ENCODE data around the gene BLOC1S4. TPM values are rescaled to one million over a fixed set of nuclear protein-coding genes. Genes with fewer than 3 reads are reported as not detected.
A peak's percentile ranks its signal among the peaks of the same experiment; 100 is the strongest.

BLOC1S4 gene
- total RNA-seq, 2 donors from 2014 or later = 18.8 to 26.5 TPM

DNA sequence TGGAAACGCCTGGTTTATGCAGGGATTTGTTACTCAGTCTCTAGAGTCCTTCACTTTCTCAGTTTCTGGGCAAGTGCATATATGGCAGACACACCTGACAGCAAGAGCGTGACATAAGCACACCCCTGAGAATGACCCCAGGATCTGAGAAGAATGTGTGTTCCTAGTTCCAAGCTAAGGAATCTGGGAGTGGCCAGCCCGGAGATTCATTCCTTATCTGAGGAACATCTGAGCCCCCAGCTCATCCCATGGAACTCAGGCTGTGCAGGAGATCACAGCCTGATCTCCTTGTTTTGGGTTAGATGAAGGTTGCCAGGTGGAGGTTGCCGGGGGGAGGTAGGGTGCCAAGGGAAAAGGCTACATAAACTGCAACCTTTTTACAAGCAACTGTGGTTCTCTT lies 42.8 kb downstream of the BLOC1S4 start:
- Histone ChIP-seq H3K4me3 (ENCODE audit: low read length) (no peak overlapping the region), H3K4me1 (ENCODE audit: control insufficient read depth, insufficient read depth, low read length) (no peaks in the 10 kb centered on the region), H3K36me3 (ENCODE audit: control insufficient read depth, insufficient read depth, low read length) (no peaks in the 10 kb centered on the region), H3K27ac (ENCODE audit: low read depth, low read length) (no peak overlapping the region), H3K27me3 (ENCODE audit: control insufficient read depth, insufficient read depth, low read length, poor library complexity, severe bottlenecking) (no peaks in the 10 kb centered on the region), H3K9ac (ENCODE audit: extremely low read depth, low read length, poor library complexity, severe bottlenecking) (no peak overlapping the region), H3K9me3 (ENCODE audit: control insufficient read depth, low read length) (no peaks in the 10 kb centered on the region)
- no peak for DNase-seq
- Mint-ChIP-seq H3K9me3 (peaks cover 3% of the 10 kb centered on the region), H3K4me3 (no peak overlapping the region), H3K4me1 (peaks cover 6% of the 10 kb centered on the region), H3K36me3 (ENCODE audit: low read depth) (no peaks in the 10 kb centered on the region), H3K27me3 (ENCODE audit: insufficient read depth) (peaks cover 2% of the 10 kb centered on the region), H3K27ac (no peak overlapping the region)
- 70 to 80% methylated on average over 4 of the region's 4 CpGs for WGBS, 2 experiments (ENCODE audit: insufficient coverage in 1 of 2, insufficient read length in 1 of 2)
- TF ChIP-seq, protein P1, sequence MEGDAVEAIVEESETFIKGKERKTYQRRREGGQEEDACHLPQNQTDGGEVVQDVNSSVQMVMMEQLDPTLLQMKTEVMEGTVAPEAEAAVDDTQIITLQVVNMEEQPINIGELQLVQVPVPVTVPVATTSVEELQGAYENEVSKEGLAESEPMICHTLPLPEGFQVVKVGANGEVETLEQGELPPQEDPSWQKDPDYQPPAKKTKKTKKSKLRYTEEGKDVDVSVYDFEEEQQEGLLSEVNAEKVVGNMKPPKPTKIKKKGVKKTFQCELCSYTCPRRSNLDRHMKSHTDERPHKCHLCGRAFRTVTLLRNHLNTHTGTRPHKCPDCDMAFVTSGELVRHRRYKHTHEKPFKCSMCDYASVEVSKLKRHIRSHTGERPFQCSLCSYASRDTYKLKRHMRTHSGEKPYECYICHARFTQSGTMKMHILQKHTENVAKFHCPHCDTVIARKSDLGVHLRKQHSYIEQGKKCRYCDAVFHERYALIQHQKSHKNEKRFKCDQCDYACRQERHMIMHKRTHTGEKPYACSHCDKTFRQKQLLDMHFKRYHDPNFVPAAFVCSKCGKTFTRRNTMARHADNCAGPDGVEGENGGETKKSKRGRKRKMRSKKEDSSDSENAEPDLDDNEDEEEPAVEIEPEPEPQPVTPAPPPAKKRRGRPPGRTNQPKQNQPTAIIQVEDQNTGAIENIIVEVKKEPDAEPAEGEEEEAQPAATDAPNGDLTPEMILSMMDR (conservative IDR thresholded peaks at IDR 0.05) = no peak

DNA sequence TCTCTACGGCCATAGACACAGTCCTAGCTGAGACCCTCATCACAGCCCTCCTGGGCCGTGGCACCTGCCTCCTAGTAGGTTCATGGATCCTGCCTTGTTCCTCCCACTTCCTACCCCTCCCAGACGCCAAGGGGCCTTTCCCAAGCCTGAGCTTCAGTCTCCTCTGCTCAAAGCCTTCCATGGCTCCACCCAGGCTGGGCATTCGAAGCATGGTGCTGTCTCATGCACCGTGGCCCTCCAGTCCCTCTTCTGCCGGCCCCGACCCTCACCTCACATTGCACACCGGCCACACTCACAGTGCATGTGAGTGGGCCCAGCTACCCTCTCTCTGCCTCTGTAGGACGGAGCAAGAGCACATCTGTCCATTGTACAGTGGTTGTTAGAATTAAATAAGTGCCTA lies 44.9 kb downstream of the BLOC1S4 start:
- peaks cover 6% of the 10 kb centered on the region for H3K4me1 Mint-ChIP-seq
- no peak overlapping the region for H3K4me3 ChIP-seq (ENCODE audit: low read length)
- H3K27ac Mint-ChIP-seq = no peak overlapping the region
- no peaks in the 10 kb centered on the region for H3K9me3 Mint-ChIP-seq
- H3K27ac ChIP-seq (ENCODE audit: low read depth, low read length) = no peak overlapping the region
- 96 to 100% methylated on average over 4 to 9 of the region's 9 CpGs for WGBS, 2 experiments (ENCODE audit: insufficient coverage in 1 of 2, insufficient read length in 1 of 2)
- H3K36me3 ChIP-seq (ENCODE audit: control insufficient read depth, insufficient read depth, low read length) = no peaks in the 10 kb centered on the region
- no peaks in the 10 kb centered on the region for H3K4me1 ChIP-seq (ENCODE audit: control insufficient read depth, insufficient read depth, low read length)
- no peaks in the 10 kb centered on the region for H3K9me3 ChIP-seq (ENCODE audit: control insufficient read depth, low read length)
- TF ChIP-seq, protein P1 (conservative IDR thresholded peaks at IDR 0.05) = no peak
- H3K36me3 Mint-ChIP-seq (ENCODE audit: low read depth) = no peaks in the 10 kb centered on the region
- no peaks in the 10 kb centered on the region for H3K27me3 ChIP-seq (ENCODE audit: control insufficient read depth, insufficient read depth, low read length, poor library complexity, severe bottlenecking)
- H3K4me3 Mint-ChIP-seq = no peak overlapping the region
- peaks cover 2% of the 10 kb centered on the region for H3K27me3 Mint-ChIP-seq (ENCODE audit: insufficient read depth)
- DNase-seq = no peak
- H3K9ac ChIP-seq (ENCODE audit: extremely low read depth, low read length, poor library complexity, severe bottlenecking) = no peak overlapping the region

DNA sequence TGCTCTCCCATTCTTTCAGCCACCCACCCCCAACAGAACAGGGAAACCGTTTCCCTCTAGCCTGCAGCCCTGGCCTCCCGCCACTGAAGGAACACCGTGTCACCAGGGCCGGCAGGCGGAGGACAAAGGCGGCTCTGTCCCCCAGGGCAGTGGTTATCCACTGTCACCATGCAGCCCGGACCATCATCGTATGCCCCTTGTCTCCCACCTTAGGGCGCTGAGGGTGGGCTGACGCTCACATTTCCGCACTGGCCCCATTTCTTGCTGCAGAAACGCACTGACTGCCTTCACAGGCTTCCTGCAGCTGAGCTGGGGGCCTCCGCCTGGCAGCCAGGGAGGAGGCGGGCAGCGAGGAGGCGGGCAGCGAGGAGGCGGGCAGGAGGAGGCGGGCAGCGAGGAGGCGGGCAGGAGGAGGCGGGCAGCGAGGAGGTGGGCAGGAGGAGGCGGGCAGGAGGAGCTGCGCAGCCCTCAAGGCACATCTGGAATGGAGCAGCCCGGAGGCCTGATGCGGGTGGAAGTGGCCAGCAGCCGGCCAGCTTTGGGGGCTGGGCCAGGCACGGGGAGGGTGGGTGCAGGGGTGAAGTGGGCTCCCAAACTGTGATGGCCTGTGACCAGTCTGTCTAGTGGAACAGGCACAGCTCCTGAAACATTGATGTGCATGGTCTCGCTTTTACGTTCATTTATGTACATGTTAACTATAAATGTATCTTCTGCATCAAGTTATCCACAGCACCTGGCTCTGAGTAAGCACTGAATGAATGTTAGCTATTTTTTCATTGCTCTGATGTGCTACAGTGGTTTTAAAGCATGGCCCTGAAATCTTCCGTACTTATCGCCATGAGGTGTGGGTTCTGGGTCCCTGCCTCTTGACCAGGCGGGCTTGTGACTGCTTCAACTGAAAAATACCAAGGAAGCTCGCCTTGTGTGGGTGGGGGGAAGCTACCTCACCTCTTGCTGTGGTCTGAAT lies 46.0 kb downstream of the BLOC1S4 start:
- Histone ChIP-seq H3K4me1 (ENCODE audit: control insufficient read depth, insufficient read depth, low read length) (no peaks in the 10 kb centered on the region), H3K9ac (ENCODE audit: extremely low read depth, low read length, poor library complexity, severe bottlenecking) (no peak overlapping the region), H3K36me3 (ENCODE audit: control insufficient read depth, insufficient read depth, low read length) (no peaks in the 10 kb centered on the region), H3K27ac (ENCODE audit: low read depth, low read length) (no peak overlapping the region), H3K9me3 (ENCODE audit: control insufficient read depth, low read length) (no peaks in the 10 kb centered on the region), H3K4me3 (ENCODE audit: low read length) (no peak overlapping the region), H3K27me3 (ENCODE audit: control insufficient read depth, insufficient read depth, low read length, poor library complexity, severe bottlenecking) (no peaks in the 10 kb centered on the region)
- Mint-ChIP-seq H3K9me3 (no peaks in the 10 kb centered on the region), H3K36me3 (ENCODE audit: low read depth) (no peaks in the 10 kb centered on the region), H3K4me3 (no peak overlapping the region), H3K4me1 (peaks cover 6% of the 10 kb centered on the region), H3K27me3 (ENCODE audit: insufficient read depth) (peaks cover 2% of the 10 kb centered on the region), H3K27ac (no peak overlapping the region)
- TF ChIP-seq, protein P1 (conservative IDR thresholded peaks at IDR 0.05) = no peak
- peak; percentile 29 for DNase-seq
- WGBS, 2 experiments (ENCODE audit: insufficient coverage in 1 of 2, insufficient read length in 1 of 2) = 89 to 92% methylated on average over 20 to 35 of the region's 35 CpGs

Measured in endodermal cell (in vitro differentiated cells).